Loucy (cell line): ENCODE measurements around the gene ZC3H18.

Experiments
- EZH2phosphoT487 ChIP-seq: fragments of 200-600 bp; IDR thresholded peaks from 2 replicates; pipeline ENCODE4 v1.6.1; 2018; ENCODE audit warnings: antibody characterized with exemption, mild to moderate bottlenecking, moderate library complexity, borderline replicate concordance
- TF ChIP-seq, protein P1 (sequence below): fragments of 200-600 bp; sonication (generic); conservative IDR thresholded peaks from 2 replicates; pipeline ENCODE4 v1.5.1; 2014; ENCODE audit warnings: mild to moderate bottlenecking, antibody characterized with exemption, low read length

DNA sequence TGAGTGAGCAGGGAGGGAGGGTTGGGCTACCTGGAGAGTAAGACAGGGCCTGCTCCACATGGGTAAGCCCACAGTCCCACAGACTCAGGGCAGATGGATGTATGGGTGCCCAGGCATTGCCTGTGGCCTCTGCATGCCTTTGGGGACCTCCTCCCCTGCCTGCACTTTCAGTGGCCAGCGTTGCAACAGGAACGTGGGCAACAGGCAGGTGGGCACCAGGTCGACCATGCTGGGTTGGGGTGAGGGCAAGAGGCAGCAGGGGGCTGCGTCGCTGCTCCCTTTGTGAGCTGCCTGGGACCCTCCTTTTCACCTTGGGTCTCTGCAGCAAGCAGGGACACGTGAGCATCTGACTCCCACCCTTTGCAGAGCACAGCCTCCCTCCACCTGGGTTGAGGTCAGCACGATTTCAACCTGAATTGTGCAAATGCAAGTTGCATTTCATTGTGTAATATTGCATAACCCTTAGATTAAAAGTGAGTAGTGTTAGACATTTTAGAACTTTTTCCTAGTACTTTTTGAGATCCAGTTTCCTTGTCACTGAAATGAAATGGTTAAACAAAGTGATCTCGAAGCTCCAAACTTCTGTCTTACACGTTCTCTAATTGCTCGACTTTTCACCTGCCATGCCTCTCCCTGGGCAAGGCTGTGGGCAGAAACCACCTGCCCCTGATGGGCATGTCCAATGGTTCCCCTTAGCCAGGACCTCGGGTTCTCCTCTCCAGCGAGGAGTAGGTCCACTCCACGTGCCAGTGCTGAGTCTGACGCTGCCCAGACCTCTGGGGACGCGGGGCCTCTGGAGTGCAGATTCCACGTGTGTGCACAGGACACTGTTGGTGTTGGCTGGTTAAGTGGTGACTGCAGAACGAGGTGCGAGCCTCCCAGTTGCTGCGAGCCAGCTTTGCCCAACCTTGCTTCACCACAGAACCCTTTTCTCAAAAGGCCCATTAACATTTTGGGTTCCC, 35.3 kb downstream of the ZC3H18 start:
- TF ChIP-seq, protein P1, sequence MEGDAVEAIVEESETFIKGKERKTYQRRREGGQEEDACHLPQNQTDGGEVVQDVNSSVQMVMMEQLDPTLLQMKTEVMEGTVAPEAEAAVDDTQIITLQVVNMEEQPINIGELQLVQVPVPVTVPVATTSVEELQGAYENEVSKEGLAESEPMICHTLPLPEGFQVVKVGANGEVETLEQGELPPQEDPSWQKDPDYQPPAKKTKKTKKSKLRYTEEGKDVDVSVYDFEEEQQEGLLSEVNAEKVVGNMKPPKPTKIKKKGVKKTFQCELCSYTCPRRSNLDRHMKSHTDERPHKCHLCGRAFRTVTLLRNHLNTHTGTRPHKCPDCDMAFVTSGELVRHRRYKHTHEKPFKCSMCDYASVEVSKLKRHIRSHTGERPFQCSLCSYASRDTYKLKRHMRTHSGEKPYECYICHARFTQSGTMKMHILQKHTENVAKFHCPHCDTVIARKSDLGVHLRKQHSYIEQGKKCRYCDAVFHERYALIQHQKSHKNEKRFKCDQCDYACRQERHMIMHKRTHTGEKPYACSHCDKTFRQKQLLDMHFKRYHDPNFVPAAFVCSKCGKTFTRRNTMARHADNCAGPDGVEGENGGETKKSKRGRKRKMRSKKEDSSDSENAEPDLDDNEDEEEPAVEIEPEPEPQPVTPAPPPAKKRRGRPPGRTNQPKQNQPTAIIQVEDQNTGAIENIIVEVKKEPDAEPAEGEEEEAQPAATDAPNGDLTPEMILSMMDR = no peak
- TF ChIP-seq EZH2phosphoT487 = no peak
